Measurements from ENCODE around the gene PIEZO1.

The PIEZO1 gene

DNA sequence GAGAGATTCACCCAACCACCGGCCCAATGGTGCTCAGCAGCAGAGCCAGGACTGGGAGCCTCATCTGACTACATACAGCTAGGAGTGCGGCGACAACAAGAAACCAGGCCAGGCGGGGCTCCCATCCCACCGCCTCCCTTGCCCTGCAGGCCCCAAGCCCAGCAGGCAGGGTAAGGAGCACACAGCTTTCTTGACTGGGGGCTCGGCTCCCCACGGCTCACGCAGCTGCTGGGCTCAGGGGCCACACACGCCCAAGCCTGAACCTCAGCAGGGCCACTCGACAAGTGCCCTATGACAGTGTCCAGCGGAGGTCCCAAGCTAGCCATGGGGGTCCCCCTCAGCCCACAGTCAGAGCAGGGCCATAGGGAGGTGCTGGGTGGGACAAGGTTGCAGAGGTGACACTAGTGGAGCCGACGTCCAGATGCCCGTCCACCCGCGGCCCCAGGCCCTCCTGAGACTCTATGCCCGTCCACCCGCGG is 13.7 kb downstream of the PIEZO1 start:
- no peak for DNase-seq (ENCODE audit: low read depth in 2 of 2)
- no peak for TF ChIP-seq CTCF (IDR thresholded peaks at IDR 0.05; ENCODE audit: low read depth, low read length)
- H3K4me3 ChIP-seq (replicated peaks in 1 of 2; ENCODE audit: low read depth in 2 of 2, low read length in 2 of 2) = no peak overlapping the region

GRCh38 chr16:88770461-88771293 is 14.3 kb downstream of the PIEZO1 start:
- no peak overlapping the region for H3K4me3 ChIP-seq (replicated peaks in 1 of 2; ENCODE audit: low read depth in 2 of 2, low read length in 2 of 2)
- DNase-seq (ENCODE audit: low read depth in 2 of 2) = peak; percentile 54 to 66
- no peak for TF ChIP-seq CTCF (IDR thresholded peaks at IDR 0.05; ENCODE audit: low read depth, low read length)

DNA sequence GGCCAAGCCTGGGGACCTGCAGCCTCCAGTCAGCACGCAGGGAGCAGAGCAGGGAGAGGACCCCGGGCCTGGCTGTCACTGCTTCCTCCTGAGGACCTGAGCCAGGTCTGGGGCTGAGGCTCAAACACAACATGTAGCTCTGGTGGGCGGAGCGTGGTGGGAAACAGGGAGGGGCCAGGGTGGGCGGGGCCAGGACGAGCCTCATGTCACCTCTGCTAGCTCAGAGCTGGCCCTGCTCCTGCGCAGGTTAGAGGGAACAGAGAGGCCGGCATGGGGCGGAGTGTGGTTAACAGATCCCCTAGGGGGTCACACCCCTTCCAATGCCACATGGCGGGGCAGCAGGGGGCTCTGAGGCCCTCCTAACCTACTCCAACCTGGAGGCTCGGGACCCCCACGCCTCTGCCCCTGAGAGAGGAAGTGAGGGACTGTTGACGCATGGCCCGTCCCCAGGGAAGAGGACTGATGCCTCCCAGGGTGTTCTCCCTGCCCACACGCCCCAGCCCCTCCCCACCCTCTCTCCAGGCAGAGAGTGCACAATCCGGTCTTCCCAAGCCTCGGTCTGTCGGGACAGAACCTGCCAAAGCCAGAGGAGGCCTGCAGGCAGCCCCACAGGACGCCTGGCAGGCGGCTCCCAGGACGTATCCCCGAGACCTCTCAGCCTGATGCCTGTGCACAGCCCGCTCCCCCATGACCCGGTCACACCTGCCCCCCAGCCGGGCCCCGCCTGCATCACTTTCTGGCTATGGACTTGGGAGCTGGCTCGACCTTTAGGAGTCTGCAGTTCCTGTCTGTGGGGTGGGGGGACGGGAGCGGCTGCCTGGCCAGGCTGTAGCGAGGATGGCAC is 15.2 kb downstream of the PIEZO1 start:
- TF ChIP-seq CTCF (IDR thresholded peaks at IDR 0.05; ENCODE audit: low read depth, low read length) = no peak
- no peak for DNase-seq (ENCODE audit: low read depth in 2 of 2)
- no peak overlapping the region for H3K4me3 ChIP-seq (replicated peaks in 1 of 2; ENCODE audit: low read depth in 2 of 2, low read length in 2 of 2)

- TF ChIP-seq CTCF (IDR thresholded peaks at IDR 0.05; ENCODE audit: low read depth, low read length) = no peak
- DNase-seq (ENCODE audit: low read depth in 2 of 2) = peak; percentile 42 to 88
- no peak overlapping the region for H3K4me3 ChIP-seq (replicated peaks in 1 of 2; ENCODE audit: low read depth in 2 of 2, low read length in 2 of 2)
Observed at GRCh38 chr16:88768071-88768783, 16.8 kb downstream of the PIEZO1 start.

- H3K4me3 ChIP-seq (replicated peaks in 1 of 2; ENCODE audit: low read depth in 2 of 2, low read length in 2 of 2) = no peak overlapping the region
- DNase-seq (ENCODE audit: low read depth in 2 of 2) = no peak
- TF ChIP-seq CTCF (IDR thresholded peaks at IDR 0.05; ENCODE audit: low read depth, low read length) = no peak
Observed at GRCh38 chr16:88767546-88768070, 17.4 kb downstream of the PIEZO1 start.

DNA sequence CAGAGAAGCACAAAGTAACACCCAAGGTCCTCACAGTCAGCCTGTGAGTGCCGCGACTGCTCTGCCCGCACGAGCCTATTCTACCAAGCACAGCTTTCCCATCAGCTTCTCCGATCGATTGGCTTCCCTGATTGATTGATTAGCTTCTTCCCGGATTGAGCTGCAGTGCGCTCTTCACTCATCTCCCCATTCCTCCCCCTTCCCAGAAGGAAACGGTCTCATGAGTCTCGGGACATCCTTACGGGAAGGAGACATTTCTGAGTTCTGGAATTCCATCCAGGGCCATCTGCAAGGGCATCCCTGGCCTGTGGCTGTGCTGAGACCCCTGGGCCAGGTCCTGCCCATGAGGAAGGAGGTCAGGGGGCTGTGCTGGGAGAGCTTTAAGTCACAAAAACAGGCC is 18.0 kb downstream of the PIEZO1 start:
- no peak for TF ChIP-seq CTCF (IDR thresholded peaks at IDR 0.05; ENCODE audit: low read depth, low read length)
- DNase-seq (ENCODE audit: low read depth in 2 of 2) = no peak
- H3K4me3 ChIP-seq (replicated peaks in 1 of 2; ENCODE audit: low read depth in 2 of 2, low read length in 2 of 2) = no peak overlapping the region
